GM21786 (cell line): ENCODE results near the gene AACS.
"Not testable (repeated sequence)": the region's sequence is repeated elsewhere in the genome, so short reads cannot be mapped to it uniquely, and the experiment has no call there.

ENCODE experiments used
- ATAC-seq: cut with Tn5 transposase; IDR thresholded peaks from one replicate; pipeline ENCODE4 v1.9.1; 2021; ENCODE audit not compliant: unreplicated experiment

The AACS gene

GRCh38 chr12:125055591-125055990 lies 9.6 kb upstream of the AACS start:
- no peak for ATAC-seq

- ATAC-seq, result no peak
Measured at GRCh38 chr12:125056306-125056705, 8.9 kb upstream of the AACS start.

GRCh38 chr12:125057708-125058107 lies 7.5 kb upstream of the AACS start:
- ATAC-seq, result no peak

GRCh38 chr12:125061229-125061628 lies 4.0 kb upstream of the AACS start:
- no peak for ATAC-seq

- ATAC-seq, result not testable (repeated sequence)
Measured at GRCh38 chr12:125063522-125063921, 1.7 kb upstream of the AACS start.

GRCh38 chr12:125064492-125064891 lies 743 bp upstream of the AACS start:
- ATAC-seq, result no peak

- peak; percentile 3 for ATAC-seq
Measured at GRCh38 chr12:125065919-125066570, 810 bp downstream of the AACS start.

- ATAC-seq, result no peak
Measured at GRCh38 chr12:125068391-125068790, 3.2 kb downstream of the AACS start.

- no peak for ATAC-seq
Measured at GRCh38 chr12:125069616-125070015, 4.4 kb downstream of the AACS start.

- ATAC-seq, result no peak
Measured at GRCh38 chr12:125070112-125070511, 4.9 kb downstream of the AACS start.

GRCh38 chr12:125070661-125071390 lies 5.6 kb downstream of the AACS start:
- ATAC-seq, result no peak

GRCh38 chr12:125071456-125071855 lies 6.2 kb downstream of the AACS start:
- no peak for ATAC-seq

- ATAC-seq, result no peak
Measured at GRCh38 chr12:125072496-125072895, 7.3 kb downstream of the AACS start.

- ATAC-seq, result not testable (repeated sequence)
Measured at GRCh38 chr12:125074294-125074693, 9.1 kb downstream of the AACS start.

GRCh38 chr12:125076103-125076502 lies 10.9 kb downstream of the AACS start:
- no peak for ATAC-seq

- ATAC-seq, result no peak
Measured at GRCh38 chr12:125079084-125079483, 13.8 kb downstream of the AACS start.

- no peak for ATAC-seq
Measured at GRCh38 chr12:125079648-125080645, 14.7 kb downstream of the AACS start.

GRCh38 chr12:125081427-125081826 lies 16.2 kb downstream of the AACS start:
- no peak for ATAC-seq

- no peak for ATAC-seq
Measured at GRCh38 chr12:125083072-125083471, 17.8 kb downstream of the AACS start.

- not testable (repeated sequence) for ATAC-seq
Measured at GRCh38 chr12:125088199-125088598, 23.0 kb downstream of the AACS start.

- no peak for ATAC-seq
Measured at GRCh38 chr12:125089083-125089482, 23.8 kb downstream of the AACS start.
